Right kidney (tissue), 1 donor: Measurements from ENCODE around the gene DERL3.

Experiments used
- DNase-seq: peaks from one replicate; pipeline ENCODE4 v3.0.0-alpha.2; 2016

The DERL3 gene

DNA sequence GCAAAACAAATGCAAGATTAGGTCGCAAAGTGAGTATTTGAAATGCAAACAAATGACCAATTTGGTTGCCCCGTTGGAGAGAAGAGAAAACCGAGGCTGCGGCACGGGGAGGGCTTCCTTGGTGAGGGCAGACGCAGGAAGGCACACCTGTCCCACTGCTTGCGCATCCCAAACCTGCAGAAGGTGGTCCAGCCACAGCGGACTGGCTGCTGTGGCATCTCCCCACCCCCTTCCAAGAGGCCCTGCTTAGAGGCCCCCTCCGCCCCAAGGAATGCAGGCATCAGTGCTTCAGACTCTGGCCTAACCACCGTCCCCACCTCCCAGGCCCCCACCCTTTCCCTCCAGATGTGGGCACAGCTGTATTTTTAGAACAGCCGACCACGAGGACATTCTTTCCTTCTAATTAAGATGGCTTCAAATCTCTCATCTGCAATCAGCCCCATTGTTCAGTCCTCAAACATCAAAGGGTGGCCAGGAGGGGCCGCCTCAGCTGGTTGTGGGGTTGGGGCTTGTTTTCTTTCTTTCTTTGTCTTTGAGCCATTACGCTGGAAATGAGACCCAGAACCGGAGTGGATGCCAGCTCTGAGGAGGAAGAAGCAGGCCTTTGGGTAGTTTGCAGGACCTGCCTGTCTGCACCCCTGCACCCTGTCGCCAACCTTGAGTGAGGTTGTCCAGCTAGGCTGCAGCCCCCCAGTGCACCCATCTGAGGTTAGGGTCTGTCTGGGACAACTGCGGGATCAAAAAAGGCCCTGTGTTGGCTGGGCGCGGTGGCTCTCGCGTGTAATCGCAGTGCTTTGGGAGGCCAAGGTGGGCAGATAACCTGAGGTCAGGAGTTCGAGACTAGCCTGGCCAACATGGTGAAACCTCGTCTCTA is 9.4 kb upstream of the DERL3 start:
- no peak for DNase-seq

GRCh38 chr22:23847310-23847920 is 8.6 kb upstream of the DERL3 start:
- DNase-seq = no peak

- no peak for DNase-seq
Observed at GRCh38 chr22:23846081-23846469, 7.3 kb upstream of the DERL3 start.

DNA sequence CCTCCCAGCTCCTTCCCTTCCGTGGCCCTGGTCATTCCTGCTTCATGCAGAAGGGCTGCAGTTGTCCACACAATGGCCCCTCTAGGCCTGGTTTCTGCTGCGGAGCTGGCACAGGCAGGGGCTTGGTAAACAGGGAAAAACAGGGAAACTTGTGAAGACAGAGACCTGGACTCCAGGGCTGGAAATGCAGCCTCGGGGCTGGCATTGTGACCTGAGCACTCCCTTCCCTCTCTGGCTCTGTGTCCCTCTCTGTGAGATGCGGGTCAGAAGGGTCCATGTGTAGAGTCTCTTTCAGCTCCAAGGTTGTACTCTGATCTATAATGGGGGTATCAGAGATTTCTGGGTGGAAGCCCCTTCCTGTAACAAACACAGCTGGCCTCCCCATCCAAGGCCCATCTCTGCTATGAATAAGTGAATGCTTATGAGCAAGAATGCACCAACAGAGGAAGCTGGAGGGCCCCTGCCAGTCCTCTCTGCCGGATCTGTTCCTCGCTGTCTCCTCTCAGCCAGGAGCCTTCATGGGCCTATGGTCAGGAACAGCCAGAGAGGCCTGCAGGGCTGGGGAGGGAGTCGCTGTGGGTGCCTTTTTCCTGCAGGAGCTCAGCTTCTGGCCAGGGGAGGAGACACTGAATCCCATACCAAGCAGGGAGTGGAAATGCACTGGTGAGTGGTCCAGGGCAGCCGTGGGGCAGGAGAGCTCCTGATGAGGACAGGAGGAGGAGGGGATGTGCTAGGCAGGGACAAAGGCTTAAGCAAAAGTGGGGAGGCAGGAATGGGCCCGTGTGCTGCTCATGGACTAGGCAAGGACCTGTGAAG is 6.7 kb upstream of the DERL3 start:
- no peak for DNase-seq

DNA sequence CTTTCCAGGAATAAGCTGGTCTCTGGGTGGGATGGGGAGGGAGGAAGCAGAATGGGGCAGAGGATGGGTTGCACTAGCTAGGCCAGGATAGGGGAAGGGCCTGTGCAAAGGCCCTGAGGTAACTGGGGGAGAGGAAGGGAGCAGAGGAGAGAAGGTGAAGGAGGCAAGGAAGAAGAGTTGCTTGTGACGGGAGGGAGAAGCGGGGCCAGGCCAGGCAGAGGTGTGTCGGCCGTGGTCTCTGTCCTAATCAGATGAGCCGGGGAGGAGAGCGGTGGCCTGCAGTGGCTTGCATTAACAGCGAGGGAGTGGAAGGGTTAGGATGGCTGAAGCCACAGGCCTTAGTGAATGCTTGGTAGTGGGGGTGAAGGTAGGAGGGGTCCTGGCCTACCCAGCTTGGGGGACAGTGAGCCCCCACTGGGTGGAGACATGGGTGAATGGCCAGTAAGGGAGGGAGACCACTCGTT is 6.0 kb upstream of the DERL3 start:
- DNase-seq = no peak

DNA sequence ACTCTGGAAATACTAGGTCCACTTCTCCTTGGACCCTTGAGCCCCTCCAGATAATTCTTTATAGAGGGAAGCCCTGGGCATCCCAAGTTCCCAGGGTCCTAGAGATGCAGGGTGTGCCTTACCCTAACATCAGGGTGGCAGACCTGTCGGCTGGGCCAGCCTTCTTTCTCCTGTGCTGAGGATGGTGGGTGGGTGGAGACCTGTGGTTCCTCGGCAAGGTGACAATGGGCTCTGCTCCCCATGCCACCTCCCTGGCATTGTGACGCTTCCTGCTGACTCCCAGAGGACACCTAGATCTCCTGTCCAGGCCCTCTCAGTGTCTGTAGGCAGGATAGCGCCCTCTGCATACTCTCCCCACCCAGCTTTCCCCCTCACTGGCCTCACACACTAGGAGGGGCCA is 3.8 kb upstream of the DERL3 start:
- DNase-seq = no peak

- DNase-seq = peak; percentile 66
Observed at GRCh38 chr22:23841736-23842445, 3.1 kb upstream of the DERL3 start.

GRCh38 chr22:23841292-23841691 is 2.5 kb upstream of the DERL3 start:
- DNase-seq = no peak

GRCh38 chr22:23840026-23840425 is 1.2 kb upstream of the DERL3 start:
- DNase-seq = no peak

DNA sequence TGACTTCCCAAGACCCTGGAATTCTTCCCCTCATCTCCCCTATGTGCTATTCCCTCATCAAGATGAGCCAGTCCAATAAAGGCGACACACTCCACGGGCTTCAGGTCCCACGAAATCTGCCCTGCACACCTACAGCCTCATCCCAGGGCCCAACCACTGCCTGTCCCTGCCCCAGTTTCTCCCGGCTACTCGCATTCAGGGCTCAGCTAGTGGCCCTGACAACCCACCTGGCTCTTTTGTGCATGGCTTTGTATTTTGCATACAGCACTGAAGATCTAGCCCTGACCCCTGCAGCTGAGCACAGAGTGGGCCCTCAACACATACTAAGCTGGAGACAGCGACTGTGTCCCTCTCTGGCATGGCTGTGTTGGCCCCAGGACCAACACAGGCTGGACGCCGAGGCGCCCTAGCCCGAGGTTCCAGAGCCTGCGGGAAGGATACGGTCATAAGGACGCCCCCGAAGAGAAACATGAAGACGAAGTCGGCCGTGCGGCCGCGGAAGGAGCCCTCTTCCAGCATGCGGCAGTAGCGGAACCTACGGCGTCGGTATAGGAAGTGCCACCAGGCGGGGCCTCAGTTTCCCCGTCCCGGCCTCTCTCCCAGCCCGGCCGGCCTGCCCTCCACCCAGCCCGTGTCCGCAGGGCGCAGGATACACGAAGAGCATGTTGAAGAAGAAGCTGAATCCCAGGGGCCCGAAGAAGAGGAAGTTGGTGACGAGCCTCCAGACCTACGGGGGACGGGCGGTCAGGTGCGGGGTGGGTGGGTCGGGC is 710 bp downstream of the DERL3 start:
- no peak for DNase-seq

- no peak for DNase-seq
Observed at GRCh38 chr22:23837496-23837859, 1.3 kb downstream of the DERL3 start.

GRCh38 chr22:23836692-23837495 is 1.9 kb downstream of the DERL3 start:
- no peak for DNase-seq

DNA sequence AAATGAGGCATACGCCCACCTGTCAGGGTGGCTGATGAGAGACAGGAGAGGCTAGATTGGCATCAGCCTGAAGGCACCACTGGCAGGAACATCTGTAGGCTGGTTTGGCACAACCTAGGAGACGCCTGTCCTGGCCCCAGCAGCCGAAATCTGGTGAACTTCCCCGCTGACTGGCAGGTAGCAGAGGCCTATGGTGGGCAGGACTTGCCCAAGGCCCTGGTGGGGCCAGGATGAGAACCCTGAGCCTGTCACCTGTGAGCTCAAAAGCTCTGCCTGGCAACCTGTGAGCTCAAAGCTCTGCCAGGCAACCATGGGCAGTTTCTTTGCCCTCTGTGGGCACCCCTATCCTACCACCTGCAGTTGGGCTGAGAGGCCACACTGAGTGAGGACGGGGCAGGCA is 2.5 kb downstream of the DERL3 start:
- no peak for DNase-seq

GRCh38 chr22:23835484-23836144 is 3.2 kb downstream of the DERL3 start:
- DNase-seq = no peak

- no peak for DNase-seq
Observed at GRCh38 chr22:23834793-23835483, 3.9 kb downstream of the DERL3 start.

- no peak for DNase-seq
Observed at GRCh38 chr22:23834406-23834792, 4.4 kb downstream of the DERL3 start.

DNA sequence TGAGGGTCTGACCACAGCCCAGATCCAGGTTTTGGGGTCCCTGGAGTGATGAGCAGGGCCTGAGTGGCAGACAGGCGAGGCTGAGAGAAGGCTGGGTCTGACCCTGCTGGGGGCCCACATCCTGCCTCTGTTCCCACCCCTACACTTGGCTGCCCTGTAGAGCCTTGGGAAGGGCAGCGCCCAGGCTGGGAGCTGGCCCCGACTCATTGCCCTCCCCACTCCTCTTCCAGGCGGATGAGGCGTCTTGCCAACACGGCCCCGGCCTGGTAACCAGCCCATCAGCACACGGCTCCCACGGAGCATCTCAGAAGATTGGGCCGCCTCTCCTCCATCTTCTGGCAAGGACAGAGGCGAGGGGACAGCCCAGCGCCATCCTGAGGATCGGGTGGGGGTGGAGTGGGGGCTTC is 4.9 kb downstream of the DERL3 start:
- DNase-seq = no peak

- no peak for DNase-seq
Observed at GRCh38 chr22:23833017-23833751, 5.6 kb downstream of the DERL3 start.
